D341Med (cell line): ENCODE data around the gene IFNAR2.
A peak's percentile ranks its signal among the peaks of the same experiment; 100 is the strongest.
"Not testable (repeated sequence)": the region's sequence is repeated elsewhere in the genome, so short reads cannot be mapped to it uniquely, and the experiment has no call there.

Experiments used
- DNase-seq: peaks from one replicate; pipeline ENCODE4 v3.0.0; 2012; ENCODE audit warnings: low spot score

Gene IFNAR2

DNA sequence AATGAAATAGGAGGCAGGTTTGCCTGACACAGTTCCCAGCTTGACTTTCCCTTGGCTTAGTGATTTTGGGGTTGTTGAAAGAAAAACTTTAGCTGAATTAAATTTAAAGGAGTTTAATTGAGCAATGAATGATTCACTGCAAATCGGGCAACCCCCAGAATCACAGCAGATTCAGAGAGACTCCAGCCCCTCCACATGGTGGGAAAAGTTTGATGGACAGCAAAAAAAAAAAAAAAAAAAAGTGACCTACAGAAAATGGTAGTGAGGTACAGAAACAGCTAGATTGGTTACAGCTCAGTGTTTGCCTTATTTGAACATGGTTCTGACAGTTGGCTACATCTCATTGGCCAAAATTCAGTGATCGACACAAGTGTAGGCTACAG is 12.6 kb upstream of the IFNAR2 start:
- no peak for DNase-seq

DNA sequence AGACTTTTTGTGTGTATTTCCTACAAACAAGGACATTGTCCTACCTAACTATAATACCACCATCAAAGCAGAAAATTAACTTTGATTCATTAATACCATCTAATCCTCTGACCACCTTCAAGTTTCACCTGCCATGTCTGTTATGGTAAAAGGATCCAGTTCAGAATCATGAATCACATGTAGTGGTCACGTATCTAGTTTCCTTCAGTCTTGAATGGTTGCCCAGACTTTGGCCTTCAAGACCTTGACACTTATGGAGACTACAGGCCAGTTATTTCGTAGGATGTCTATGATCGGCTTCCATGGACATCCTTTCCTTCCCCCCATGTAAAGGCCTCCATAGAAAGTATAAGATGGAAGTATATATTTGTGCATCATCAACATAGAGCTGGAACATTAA is 10.4 kb upstream of the IFNAR2 start:
- DNase-seq, result no peak

DNA sequence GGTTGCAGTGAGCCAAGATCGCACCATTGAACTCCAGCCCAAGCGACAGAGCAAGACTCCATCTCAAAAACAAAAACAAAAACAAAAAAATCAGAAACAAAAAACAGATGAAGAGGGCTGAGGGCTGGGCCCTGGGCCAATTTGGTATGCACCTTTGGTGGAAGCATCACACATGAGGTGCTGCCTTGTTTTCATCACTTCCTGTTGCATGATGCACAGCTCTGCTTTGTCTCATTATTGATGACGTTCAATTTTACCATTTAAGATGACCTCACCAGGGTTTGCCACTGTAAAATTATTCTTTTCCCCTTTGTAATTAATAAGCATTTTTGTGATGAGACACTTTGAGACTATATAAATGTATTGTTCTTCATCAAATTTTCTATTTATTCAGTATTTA is 9.8 kb upstream of the IFNAR2 start:
- no peak for DNase-seq

DNA sequence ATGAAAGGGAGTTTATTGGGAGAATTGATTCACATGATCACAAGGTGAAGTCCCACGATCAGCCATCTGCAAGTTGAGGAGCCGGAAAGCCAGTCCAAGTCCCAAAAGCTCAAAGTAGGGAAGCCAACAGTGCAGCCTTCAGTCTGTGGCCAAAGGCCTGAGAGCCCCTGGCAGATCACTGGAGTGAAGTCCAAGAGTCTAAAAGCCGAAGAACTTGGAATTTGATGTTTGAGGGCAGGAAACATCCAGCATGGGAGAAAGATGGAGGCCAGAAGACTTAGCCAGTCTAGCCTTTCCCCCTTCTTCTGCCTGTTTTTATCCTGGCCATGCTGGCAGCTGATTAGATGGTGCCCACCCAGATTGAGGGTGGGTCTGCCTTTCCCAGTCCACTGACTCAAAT is 4.4 kb upstream of the IFNAR2 start:
- not testable (repeated sequence) for DNase-seq

DNA sequence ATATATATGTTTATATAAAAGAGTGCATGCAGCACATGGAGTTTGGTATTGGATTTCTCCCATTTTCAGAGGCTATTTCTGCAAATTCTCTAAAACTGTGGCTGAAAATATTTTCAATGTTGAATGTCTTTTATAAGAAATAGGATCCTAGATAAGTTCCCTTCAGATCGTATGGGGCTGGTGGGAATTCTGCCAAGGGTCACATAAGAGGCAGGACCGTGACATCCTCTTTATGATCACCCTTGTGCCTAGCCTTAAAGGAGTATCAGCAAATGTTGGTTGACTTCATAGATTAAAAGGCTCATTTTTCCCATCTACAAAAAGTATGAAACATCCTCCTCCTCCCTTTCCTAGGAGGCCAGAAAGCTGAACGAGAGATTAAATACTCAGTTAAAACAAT is 1.3 kb upstream of the IFNAR2 start:
- DNase-seq, result no peak

DNA sequence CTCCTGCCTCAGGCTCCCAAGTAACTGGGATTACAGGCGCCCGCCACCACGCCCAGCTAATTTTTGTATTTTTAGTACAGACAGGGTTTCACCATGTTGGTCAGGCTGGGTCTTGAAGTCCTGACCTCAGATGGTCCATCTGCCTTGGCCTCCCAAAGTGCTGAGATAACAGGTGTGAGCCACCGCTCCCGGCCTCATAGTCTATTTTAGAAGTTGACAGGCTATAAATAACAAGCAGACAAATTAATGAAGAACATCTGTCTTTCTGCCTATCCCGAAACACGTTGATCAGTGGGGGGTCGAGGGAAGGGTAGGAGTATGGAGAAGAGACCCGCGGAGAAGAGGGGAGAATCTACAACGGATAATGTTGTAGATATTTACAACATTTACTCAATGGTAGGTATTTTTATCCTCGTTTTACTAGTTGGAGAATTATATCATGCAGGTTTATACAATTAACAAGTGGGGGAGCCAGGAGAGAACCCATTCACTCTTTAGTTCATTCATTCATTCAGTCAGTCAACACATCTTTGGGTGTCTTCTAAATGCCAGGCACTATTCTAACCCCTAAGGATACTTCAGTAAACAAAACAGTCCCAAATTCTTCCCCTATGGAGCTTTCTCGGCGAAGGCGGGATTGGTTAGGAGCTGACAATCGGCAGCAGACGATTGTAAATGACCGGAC is 497 bp upstream of the IFNAR2 start:
- no peak for DNase-seq

DNA sequence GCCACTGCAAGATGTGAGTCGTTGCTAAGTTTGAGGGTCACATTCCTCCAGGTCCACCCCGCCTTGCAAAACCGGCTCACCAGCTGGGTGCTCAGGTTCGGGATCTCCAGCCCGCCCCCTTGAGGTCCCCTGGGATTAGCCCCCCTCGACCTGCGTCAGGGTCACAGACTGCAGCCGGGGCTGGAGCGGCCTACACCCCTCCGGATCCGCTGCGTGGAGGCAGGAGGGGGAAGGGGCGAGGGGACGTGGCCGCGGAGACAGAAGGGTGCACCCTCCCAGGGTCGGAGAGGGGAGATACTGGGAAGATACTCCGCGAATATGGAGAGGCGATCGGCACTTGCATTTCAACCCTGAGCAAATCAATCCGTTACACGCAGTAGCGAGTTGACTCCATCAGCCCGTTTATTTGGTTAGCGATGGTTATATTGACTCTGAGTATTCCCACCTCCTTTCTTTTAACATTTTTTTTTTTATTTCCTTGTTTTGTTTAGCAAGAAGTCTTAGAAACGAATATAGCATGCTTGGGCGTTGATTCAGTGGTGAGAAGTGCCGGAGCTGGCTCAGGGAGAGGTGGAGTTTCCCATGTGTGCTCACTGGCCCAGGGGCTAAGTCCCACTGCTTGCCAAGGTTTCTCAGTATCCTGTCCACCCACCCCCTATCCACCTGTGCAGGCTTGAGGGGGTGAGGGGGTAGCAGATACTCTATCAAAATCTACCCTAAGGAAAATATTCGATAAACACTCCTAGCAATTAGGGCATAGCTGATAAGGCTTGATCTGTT is 997 bp downstream of the IFNAR2 start:
- DNase-seq, result peak; percentile 75

DNA sequence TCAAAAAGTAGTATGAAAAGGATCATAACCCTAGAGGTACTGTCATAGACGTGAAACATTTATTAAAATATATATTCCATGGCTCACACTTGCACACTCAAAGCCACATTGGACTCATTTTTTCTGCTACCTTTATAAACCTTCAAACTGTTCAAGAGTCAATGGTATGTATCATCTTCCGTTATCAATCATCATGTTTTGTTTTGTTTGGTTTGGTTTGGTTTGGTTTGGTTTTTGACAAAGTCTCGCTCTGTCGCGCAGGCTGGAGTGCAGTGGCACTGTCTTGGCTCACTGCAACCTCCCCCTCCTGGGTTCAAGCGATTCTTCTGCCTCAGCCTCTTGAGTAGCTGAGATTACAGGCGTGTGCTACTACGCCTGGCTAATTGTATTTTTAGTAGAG is 1.8 kb downstream of the IFNAR2 start:
- no peak for DNase-seq

DNA sequence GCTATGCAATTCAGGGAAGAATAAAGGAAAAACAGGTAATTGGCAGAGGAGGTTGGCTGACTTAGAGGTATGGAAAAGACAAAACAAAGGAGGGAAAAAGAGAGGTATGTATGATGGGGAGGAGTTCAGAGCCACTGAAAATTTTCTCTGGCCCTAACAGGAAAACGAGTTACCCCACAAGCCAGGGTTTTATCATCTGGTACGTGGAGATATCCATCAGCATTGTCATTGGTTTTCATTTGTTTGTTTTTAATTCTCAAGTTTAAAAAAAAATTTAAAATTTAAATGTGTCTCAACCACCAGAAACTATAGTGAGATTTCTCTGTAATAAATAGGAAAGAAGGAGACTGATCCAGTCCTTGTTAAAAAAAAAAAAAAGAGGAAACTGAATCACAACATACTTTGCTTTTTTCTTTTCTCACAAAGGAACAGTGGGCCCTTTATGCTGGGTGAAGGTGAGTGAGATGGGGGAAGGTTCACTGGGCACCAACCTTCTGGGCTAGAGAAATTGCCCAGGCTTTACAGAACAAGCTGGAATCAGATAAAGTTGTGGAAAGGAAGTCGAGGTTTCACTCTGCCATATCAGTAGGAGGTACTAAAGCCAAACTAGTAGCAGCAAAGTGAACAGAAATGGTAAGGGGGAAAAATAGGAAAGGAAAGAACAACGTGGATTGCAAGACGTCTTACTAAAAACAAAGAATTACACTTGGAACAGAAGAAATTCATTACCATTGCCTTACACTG is 2.7 kb downstream of the IFNAR2 start:
- no peak for DNase-seq

DNA sequence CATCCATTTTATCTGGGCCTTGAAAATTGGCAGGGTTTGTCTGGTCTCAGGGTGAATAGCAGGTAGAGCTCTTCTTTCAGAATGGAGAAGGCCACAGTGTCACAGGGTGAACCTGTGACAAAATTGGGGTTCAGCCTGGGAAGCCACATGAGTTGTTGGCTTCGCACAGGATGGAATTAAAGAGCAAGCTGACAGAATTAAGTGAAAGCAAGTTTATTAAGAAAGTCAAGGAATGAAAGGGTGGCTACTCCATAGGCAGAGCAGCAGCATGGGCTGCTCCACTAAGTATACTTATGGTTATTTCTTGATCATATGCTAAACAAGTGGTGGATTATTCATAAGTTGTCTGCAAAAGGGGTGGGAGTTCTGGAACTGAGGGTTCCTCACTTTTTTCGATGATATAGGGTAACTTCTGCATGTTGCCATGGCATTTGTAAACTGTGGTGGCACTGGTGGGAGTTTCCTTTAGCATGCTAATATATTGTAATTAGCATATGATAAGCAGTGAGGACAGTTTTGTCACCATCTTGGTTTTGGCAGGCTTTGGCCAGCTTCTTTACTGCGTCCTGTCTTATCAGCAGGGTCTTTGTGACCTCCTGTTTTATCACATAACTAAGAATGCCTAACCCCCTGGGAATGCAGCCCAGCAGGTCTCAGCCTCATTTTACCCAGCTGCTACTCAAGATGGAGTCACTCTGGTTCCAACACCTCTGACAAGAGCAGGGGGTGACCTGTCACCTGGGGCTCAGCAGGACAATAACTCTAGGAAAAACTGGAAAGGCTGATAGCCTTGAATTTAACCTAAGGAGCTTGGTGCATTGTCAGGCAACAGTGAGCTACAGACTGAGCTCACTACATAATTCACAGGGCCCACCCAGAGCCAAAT is 5.1 kb downstream of the IFNAR2 start:
- no peak for DNase-seq

DNA sequence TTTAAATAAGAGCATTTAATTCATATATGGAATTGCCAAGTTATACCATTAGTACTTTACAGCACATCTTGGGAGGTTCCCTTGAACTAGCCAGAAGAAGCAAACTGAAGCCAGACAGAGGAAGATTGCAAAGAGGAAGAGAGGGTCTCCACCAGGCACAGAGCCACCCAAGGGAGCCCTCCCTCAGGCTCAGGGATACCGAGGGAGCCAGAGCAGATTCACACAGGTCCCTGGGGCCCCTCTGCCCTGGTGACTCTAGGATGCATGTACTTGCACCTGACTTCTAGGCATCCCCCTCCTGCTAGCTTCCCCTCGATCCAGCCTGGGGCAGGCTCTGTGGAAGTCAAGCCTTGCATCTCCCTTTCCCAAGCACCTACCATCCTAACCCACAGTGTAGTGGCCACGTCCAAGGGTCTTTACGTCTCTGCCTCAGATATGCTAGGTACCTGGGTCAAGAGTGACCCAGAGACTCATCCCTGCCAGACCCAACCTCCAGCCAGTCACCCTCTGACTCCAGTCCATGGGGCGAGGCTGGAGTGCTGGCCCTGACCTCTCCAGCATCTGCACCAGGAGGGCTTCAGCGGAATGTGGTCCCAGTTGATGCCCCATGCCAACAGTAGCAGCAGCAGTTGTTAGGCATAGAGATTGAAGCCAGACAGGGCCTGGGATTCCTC is 6.4 kb downstream of the IFNAR2 start:
- no peak for DNase-seq

DNA sequence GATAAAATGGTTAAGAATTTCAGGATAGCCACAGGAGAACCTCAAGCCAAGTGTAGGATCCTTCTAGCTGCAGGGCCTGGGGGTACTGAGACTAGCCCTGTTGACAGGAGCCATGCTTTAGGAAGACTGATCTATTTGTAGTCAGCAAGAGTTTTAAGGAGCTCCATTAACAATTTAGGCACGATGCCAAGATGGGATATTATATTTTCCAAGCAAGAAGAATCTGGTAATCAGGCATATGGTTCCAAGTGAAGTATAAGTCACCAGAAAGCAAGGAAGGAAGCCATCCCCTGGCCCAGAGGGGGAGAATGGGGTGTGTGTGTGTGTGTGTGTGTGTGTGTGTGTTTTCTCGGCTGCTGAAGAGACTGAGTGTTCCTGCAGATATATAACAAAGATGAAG is 7.0 kb downstream of the IFNAR2 start:
- DNase-seq, result no peak

DNA sequence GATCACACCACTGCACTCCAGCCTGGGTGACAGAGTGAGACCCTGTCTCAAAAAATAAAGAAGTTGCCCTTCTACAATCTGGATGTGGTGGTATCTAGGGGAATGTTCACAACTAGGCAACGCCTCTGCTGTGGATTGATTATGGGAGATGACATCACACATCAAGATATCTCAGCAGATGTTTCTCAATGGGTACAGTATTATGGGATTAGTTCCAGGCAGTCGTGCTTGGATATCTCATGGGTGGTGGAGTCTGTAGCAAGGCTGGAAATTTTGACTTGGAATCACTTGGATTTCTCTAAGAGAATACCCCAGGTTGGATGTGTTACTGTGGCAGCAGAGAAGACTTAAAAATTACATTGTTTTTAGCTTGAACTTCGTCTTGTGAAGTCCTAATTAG is 7.7 kb downstream of the IFNAR2 start:
- no peak for DNase-seq

DNA sequence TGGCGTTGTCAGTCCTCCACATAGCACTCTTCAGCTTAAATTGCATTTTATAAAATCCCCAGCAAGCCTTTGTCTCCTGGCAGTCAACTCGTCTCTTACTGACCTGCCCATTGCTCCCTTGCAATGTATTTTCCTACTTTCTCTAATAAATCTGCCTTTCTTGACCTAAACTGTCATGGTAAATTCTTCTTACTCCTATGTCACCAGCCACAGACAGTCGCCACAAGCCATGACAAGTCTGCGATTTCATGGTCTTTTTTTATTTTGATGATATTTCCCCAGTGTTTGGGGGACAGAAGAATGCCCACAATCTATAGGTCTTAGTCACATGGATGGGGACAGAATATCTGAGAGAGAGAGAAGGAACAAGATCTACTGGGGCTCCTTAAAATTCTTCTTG is 8.4 kb downstream of the IFNAR2 start:
- DNase-seq, result no peak

DNA sequence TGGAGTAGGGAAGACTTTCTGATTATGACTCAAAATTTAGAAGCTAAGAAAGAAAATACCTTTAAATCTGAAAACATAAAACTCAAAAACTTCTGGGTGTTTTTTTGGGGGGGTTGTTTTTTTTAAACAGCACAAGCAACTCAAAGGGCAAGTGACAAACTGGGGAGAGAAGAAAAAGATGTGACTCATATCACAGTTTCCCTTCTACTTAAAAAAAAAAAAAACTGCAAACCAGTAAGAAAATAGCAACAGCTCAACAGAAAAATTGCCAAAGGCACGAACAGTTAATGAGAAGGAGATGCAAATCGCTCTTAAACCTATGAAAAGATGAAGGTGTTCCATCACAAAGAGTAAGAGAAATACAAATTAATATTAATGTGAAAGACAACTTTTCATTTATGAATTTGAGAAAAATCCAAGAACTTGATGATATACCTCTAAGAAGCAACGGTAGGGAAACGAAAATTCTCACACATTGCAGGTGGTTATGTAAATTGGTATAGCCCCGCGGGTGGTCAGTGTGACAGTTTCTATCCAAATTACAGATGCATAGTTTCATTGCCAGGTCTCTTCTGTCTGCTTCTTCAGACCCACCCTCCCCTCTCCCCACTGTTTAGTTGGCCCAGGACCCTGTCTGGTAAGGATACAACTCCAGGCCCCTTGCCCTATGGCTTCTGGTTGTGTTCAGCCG is 9.0 kb downstream of the IFNAR2 start:
- DNase-seq, result no peak

DNA sequence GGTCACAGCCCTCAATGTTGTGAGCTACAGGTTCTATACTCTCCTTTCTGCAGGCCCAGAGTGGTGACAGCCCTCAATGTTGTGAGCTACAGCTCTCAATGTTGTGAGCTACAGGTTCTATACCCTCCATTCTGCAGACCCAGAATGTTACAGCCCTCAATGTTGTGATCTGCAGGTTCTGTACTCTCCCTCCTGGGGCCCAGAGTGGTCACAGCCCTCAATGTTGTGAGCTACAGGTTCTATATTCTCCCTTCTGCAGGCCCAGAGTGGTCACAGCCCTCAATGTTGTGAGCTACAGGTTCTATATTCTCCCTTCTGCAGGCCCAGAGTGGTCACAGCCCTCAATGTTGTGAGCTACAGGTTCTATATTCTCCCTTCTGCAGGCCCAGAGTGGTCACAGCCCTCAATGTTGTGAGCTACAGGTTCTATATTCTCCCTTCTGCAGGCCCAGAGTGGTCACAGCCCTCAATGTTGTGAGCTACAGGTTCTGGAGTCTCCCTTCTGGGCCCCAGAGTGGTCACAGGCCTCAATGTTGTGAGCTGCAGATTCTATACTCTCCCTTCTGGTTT is 9.9 kb downstream of the IFNAR2 start:
- not testable (repeated sequence) for DNase-seq

DNA sequence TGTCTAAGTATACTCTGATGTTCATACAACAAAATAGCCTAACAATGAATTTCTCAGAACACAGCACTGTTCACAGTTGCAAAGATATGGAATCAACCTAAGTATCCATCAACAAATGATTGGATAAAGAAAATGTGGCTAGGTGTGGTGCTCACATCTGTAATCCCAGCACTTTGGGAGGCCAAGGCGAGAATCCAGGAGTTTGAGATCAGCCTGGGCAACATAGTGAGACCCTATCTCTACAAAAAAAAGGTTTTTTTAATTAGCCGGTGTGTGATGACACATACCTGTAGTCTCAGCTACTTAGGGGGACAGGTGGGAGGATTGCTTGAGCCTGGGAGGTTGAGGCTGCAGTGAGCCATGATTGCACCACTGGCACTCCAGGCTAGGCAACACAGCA is 10.7 kb downstream of the IFNAR2 start:
- no peak for DNase-seq

DNA sequence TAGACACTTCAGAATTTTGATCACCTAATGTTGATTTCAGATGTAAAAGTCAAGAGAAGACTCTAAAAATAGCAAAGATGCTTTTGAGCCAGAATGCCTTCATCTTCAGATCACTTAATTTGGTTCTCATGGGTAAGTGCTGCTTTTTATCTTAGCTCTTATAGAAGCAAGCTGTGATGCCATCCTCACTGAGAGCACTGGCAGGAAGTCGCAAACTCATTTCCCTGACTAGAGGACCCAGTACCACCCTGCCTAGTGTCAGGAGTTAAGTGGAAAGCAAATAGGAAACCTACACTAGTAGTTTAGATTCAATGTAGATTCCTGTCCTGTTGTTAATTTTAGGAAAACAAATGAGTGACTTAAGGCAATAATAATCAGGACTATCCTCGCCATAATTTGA is 12.1 kb downstream of the IFNAR2 start:
- DNase-seq, result no peak

DNA sequence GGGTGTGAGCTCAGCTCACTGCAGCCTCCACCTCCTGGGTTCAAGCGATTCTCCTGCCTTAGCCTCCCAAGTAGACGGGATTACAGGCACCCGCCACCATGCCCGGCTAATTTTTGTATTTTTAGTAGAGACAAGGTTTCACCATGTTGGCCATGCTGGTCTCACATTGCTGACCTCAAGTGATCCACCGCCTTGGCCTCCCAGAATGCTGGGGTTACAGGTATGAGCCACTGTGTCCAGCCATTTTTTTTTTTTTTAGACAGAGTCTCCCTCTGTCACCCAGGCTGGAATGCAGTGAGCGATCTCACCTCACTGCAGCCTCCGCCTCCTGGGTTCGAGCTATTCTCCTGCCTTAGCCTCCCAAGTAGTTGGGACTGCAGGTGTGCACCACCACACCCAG is 13.1 kb downstream of the IFNAR2 start:
- DNase-seq, result not testable (repeated sequence)

DNA sequence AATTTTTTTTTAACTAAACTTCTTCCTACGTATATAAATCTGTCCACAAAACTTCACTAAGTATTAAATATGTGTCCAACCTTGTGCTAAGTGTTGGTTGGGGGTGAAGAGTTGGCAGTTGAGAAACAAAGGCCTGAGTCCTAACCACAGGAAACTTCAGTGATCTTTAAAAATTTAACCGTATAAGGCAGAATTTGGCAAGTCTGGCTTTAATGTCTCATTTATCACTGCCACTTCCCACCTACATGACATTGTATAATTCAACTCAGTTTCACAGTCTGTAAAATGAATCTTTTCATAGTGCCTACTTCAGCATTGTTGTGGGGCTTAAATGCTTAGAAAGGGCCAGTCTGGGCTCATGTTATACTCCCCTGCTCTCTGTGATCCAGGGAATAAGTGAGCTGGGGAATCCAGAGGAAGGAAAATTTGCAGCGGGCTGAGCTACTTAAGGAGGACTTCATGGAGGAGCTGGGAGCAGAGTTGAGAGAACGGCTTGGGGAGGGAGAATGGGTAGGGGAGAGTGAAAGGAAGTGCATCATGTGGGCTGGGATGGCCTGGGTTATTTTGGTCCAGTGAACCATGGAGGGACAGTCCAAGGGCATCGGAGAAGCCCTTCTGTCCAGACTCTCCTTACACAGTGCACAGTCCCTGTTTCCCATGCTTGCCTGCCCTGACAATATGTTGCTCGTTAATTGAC is 14.5 kb downstream of the IFNAR2 start:
- DNase-seq, result no peak
